ENCODE measurements around the gene TLX3. TPM values are rescaled to one million over a fixed set of nuclear protein-coding genes. Genes with fewer than 3 reads are reported as not detected.

The TLX3 gene
- total RNA-seq, 1 experiment from 2014 or later, result not detected

DNA sequence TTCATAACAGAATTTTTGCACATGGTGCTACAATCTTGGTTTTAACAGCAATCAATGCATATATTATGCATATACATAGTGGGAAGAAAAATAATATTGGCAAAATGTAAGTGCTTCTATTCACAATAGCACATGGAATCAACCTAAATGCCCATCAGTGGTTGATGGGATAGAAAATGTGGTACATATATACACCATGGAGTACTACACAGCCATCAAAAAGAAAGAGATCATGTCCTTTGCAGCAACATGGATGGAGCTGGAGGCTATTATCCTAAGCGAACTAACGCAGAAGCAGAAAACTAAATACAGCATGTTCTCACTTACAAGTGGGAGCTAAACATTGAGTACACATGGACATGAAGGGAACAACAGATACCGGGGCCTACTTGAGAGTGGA is 37.2 kb upstream of the TLX3 start:
- TF ChIP-seq CTCF (IDR thresholded peaks at IDR 0.05; ENCODE audit: unreplicated experiment), result no peak
- H3K27ac Mint-ChIP-seq (ENCODE audit: low read depth, unreplicated experiment), result no peak overlapping the region
- DNase-seq (ENCODE audit: unreplicated experiment), result no peak
- intact Hi-C loops (cut with micrococcal nuclease), result loop anchor here (5.0 kb wide), 1 partner anchor 64 kb away; no protein-coding TSS in a partner anchor
- CTCF ChIA-PET, result interaction anchor here (0.6 to 1.9 kb wide), 3 partner anchors 9 to 434 kb away, joined by 3 to 5 read pairs (median 5); no protein-coding TSS in a partner anchor
- H3K4me3 Mint-ChIP-seq (ENCODE audit: unreplicated experiment), result no peak overlapping the region
- POLR2A ChIA-PET, result no interaction called here
- no TSS peak for BruUV-seq (replicated peaks)
- no peaks in the 10 kb centered on the region for H3K36me3 Mint-ChIP-seq (ENCODE audit: insufficient read depth, unreplicated experiment)
- no peaks in the 10 kb centered on the region for H3K27me3 Mint-ChIP-seq (ENCODE audit: insufficient read depth, unreplicated experiment)
- H3K9me3 Mint-ChIP-seq (ENCODE audit: unreplicated experiment), result no peaks in the 10 kb centered on the region
- H3K4me1 Mint-ChIP-seq (ENCODE audit: insufficient read depth, unreplicated experiment), result peaks cover 21% of the 10 kb centered on the region

GRCh38 chr5:171272996-171273970 is 35.8 kb upstream of the TLX3 start:
- CTCF ChIA-PET, result interaction anchor here (0.9 to 1.9 kb wide), 6 partner anchors 11 to 482 kb away, joined by 3 to 5 read pairs (median 3); no protein-coding TSS in a partner anchor
- Mint-ChIP-seq H3K36me3 (ENCODE audit: insufficient read depth, unreplicated experiment) (no peaks in the 10 kb centered on the region), H3K9me3 (ENCODE audit: unreplicated experiment) (no peaks in the 10 kb centered on the region), H3K27me3 (ENCODE audit: insufficient read depth, unreplicated experiment) (no peaks in the 10 kb centered on the region), H3K27ac (ENCODE audit: low read depth, unreplicated experiment) (no peak overlapping the region), H3K4me3 (ENCODE audit: unreplicated experiment) (no peak overlapping the region), H3K4me1 (ENCODE audit: insufficient read depth, unreplicated experiment) (peaks cover 21% of the 10 kb centered on the region)
- peak; percentile 49 for DNase-seq (ENCODE audit: unreplicated experiment)
- no TSS peak for BruUV-seq (replicated peaks)
- peak; percentile 32 for TF ChIP-seq CTCF (IDR thresholded peaks at IDR 0.05; ENCODE audit: unreplicated experiment)
- POLR2A ChIA-PET, result interaction anchor here (1.0 kb wide), 1 partner anchor 11 kb away, joined by 5 read pairs; no protein-coding TSS in a partner anchor
- intact Hi-C loops (cut with micrococcal nuclease), result loop anchor here (1.0 to 5.0 kb wide), 3 partner anchors 64 to 69 kb away; no protein-coding TSS in a partner anchor

GRCh38 chr5:171275841-171276544 is 33.1 kb upstream of the TLX3 start:
- no peak for TF ChIP-seq CTCF (IDR thresholded peaks at IDR 0.05; ENCODE audit: unreplicated experiment)
- intact Hi-C loops (cut with micrococcal nuclease), result no loop called here
- H3K4me1 Mint-ChIP-seq (ENCODE audit: insufficient read depth, unreplicated experiment), result peaks cover 5% of the 10 kb centered on the region
- H3K36me3 Mint-ChIP-seq (ENCODE audit: insufficient read depth, unreplicated experiment), result no peaks in the 10 kb centered on the region
- CTCF ChIA-PET, result interaction anchor here (0.7 to 1.0 kb wide), 2 partner anchors 9 to 18 kb away, joined by 3 to 4 read pairs; no protein-coding TSS in a partner anchor
- H3K4me3 Mint-ChIP-seq (ENCODE audit: unreplicated experiment), result no peak overlapping the region
- BruUV-seq (replicated peaks), result no TSS peak
- H3K9me3 Mint-ChIP-seq (ENCODE audit: unreplicated experiment), result no peaks in the 10 kb centered on the region
- H3K27ac Mint-ChIP-seq (ENCODE audit: low read depth, unreplicated experiment), result no peak overlapping the region
- no peak for DNase-seq (ENCODE audit: unreplicated experiment)
- POLR2A ChIA-PET, result interaction anchor here (0.6 to 0.7 kb wide), 3 partner anchors 51 to 1956 kb away, joined by 3 to 4 read pairs (median 3); no protein-coding TSS in a partner anchor
- no peaks in the 10 kb centered on the region for H3K27me3 Mint-ChIP-seq (ENCODE audit: insufficient read depth, unreplicated experiment)

DNA sequence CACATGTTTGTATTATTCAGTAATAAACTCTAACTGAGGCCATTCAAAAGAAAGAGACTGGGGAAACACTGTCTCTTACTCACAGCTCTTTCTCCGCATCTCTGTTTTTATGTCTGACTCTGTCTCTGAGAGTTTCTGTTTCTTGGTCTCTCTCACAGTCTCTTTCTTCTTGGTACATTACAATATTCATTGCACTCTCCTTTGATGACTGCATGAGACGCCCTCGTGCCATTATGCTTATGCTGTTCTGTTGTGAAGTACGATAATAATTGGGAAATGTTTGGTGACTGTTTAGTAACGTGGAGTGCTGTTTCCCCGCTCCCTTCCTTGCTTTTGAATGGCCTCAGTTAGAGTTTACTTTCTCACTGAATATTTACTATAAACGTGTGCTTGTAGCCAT is 25.3 kb upstream of the TLX3 start:
- H3K9me3 Mint-ChIP-seq (ENCODE audit: unreplicated experiment), result no peaks in the 10 kb centered on the region
- H3K4me3 Mint-ChIP-seq (ENCODE audit: unreplicated experiment), result no peak overlapping the region
- no TSS peak for BruUV-seq (replicated peaks)
- no peak for DNase-seq (ENCODE audit: unreplicated experiment)
- no peak overlapping the region for H3K27ac Mint-ChIP-seq (ENCODE audit: low read depth, unreplicated experiment)
- intact Hi-C loops (cut with micrococcal nuclease), result no loop called here
- no peak for TF ChIP-seq CTCF (IDR thresholded peaks at IDR 0.05; ENCODE audit: unreplicated experiment)
- no peaks in the 10 kb centered on the region for H3K4me1 Mint-ChIP-seq (ENCODE audit: insufficient read depth, unreplicated experiment)
- H3K36me3 Mint-ChIP-seq (ENCODE audit: insufficient read depth, unreplicated experiment), result no peaks in the 10 kb centered on the region
- POLR2A ChIA-PET, result no interaction called here
- CTCF ChIA-PET, result interaction anchor here (0.6 to 1.6 kb wide), 2 partner anchors 27 to 59 kb away, joined by 3 to 4 read pairs; no protein-coding TSS in a partner anchor
- no peaks in the 10 kb centered on the region for H3K27me3 Mint-ChIP-seq (ENCODE audit: insufficient read depth, unreplicated experiment)
